NCI-H2227 (cell line): ENCODE data around the gene TTC9B.

Source experiments
- DNase-seq: peaks from one replicate; lab custom pipeline; 2025; ENCODE audit not compliant: unreplicated experiment; lab: John Stamatoyannopoulos, UW

The TTC9B gene

GRCh38 chr19:40216013-40216776, 2.0 kb downstream of the TTC9B start:
- no peak for DNase-seq

DNA sequence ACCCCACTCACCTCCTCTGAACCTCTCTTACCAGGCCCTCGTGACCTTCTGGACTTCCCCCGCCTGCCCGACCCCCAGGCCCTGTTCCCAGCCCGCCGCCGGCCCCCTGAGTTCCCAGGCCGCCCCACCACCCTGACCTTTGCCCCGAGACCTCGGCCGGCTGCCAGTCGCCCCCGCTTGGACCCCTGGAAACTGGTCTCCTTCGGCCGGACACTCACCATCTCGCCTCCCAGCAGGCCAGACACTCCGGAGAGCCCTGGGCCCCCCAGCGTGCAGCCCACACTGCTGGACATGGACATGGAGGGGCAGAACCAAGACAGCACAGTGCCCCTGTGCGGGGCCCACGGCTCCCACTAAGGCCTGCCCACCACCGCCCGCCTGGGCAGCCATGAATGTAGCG, 3.2 kb downstream of the TTC9B start:
- no peak for DNase-seq

GRCh38 chr19:40213882-40214570, 4.2 kb downstream of the TTC9B start:
- DNase-seq = no peak

- no peak for DNase-seq
Observed at GRCh38 chr19:40213251-40213829, 4.8 kb downstream of the TTC9B start.

- DNase-seq = no peak
Observed at GRCh38 chr19:40210889-40211288, 7.3 kb downstream of the TTC9B start.

GRCh38 chr19:40208602-40209001, 9.6 kb downstream of the TTC9B start:
- no peak for DNase-seq

DNA sequence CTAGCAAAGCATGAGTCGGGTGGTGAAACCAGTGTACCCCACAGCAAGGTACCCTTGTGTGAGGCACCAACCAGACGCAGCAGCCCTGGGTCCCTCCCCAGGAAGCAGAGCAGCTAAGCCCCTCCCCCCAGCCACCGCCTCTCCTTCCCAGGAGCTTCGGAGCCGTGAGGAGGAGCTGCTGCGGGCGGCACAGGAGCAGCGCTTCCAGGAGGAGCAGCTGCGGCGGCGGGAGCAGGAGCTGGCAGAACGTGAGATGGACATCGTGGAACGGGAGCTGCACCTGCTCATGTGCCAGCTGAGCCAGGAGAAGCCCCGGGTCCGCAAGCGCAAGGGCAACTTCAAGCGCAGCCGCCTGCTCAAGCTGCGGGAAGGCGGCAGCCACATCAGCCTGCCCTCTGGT, 12.4 kb downstream of the TTC9B start:
- DNase-seq = no peak

GRCh38 chr19:40204381-40204780, 13.8 kb downstream of the TTC9B start:
- no peak for DNase-seq

DNA sequence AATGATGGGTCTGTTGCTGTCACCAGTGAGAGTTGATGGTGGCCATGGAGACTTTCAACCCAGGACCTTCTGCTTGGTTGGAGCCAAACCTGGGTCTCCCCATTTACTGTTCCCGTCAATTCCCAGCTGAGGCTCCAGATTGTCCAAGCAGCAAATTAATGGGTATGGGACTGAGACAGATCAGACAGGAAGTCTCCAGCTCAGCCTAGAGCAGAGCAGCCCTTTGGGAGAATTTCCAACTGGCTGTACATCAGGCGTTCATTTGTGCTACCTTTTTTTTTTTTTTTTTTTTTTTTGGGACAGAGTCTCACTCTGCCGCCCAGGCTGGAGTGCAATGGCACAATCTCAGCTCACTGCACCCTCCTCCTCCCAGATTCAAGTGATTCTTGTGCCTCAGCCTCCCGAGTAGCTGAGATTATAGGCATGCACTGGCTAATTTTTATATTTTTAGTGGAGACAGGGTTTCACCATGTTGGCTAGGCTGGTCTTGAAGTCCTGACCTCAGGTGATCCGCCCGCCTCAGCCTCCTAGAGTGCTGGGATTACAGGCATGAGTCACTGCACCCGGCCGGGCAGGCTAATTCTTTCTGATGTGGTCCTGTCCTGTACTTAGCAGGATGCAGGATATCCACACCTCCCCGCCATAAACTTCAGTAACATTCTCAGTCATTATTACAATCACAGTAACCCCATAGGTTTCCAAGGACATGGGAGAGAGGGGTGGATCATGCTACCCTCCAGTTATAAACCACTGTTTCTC, 17.7 kb downstream of the TTC9B start:
- DNase-seq = no peak

DNA sequence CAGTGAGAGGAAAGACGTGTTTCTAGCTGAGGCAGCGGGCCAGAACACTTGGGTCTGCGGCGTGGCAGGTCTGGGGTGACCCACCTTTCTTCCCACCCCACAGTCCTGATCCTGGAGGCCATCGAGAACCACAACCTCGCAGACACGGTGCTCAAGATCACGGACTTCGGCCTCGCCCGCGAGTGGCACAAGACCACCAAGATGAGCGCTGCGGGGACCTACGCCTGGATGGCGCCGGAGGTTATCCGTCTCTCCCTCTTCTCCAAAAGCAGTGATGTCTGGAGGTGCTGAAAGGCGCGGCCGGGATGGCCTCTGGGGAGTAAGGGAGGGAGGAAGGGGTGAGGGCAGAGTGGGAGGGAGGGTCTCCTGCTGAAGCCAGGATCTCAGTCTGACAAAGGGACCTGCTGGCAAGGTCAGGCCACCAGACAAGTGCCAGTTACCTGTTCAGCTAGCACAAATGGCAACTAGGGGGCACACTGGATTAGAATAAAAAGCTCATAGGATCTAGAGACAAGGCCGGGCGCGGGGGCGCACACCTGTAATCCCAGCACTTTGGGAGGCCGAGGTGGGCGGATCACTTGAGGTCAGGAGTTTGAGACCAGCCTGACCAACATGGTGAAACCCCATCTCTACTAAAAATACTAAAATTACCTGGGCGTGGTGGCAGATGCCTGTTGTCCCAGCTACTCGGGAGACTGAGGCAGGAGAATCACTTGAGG, 19.8 kb downstream of the TTC9B start:
- no peak for DNase-seq

DNA sequence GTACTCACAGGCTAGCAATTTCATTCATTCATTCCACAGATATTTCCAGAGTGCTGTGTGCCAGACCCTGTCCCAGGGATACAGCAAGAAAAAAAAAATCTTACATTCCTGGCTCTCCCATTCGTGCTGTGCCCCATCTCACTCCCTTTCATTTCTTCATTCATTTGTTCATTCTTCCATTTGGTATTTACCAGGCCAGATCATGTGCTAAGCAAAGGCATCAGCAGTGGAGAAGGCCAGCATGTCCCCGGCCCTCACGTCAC, 24.7 kb downstream of the TTC9B start:
- no peak for DNase-seq

DNA sequence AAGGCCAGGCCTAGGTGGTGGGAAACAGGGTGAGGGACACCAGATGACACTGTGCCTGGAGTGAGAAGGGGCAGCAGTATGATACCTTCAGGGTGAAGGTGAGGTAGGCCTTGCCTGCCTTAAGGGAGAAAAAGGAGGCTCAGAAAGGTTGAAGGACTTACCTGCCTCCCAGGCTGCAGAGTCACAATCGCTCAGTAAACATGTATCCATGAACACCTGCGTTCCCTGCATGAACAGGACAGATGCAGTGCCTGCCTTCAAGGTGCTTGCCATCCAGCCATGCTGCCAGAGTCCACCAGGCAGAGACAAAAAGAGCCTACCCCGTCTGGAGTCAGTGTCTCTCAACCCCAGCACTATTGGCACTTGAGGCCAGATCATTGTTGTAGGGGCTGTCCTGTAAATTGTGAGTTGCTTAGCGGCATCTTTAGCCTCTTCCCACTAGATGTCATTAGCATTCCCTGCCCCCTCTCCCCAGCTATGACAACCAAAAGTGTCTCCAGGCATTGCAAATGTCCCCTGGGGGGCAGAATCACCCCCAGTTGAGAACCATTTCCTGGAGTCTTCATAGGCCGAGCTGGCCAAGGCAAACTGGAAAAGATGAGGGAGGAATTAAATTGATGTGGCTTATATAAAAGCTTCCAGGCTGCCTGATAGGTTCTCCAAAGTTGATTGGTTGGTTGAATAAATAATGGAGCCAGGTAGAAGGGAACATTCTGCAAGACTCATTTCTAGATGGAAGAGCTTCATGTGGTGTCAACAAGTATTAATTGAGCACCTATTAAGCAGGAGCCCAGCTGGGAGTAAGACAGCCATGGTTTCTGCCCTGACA, 25.2 kb downstream of the TTC9B start:
- peak; percentile 49 for DNase-seq

- DNase-seq = peak; percentile 83
Observed at GRCh38 chr19:40191836-40192646, 26.1 kb downstream of the TTC9B start.

DNA sequence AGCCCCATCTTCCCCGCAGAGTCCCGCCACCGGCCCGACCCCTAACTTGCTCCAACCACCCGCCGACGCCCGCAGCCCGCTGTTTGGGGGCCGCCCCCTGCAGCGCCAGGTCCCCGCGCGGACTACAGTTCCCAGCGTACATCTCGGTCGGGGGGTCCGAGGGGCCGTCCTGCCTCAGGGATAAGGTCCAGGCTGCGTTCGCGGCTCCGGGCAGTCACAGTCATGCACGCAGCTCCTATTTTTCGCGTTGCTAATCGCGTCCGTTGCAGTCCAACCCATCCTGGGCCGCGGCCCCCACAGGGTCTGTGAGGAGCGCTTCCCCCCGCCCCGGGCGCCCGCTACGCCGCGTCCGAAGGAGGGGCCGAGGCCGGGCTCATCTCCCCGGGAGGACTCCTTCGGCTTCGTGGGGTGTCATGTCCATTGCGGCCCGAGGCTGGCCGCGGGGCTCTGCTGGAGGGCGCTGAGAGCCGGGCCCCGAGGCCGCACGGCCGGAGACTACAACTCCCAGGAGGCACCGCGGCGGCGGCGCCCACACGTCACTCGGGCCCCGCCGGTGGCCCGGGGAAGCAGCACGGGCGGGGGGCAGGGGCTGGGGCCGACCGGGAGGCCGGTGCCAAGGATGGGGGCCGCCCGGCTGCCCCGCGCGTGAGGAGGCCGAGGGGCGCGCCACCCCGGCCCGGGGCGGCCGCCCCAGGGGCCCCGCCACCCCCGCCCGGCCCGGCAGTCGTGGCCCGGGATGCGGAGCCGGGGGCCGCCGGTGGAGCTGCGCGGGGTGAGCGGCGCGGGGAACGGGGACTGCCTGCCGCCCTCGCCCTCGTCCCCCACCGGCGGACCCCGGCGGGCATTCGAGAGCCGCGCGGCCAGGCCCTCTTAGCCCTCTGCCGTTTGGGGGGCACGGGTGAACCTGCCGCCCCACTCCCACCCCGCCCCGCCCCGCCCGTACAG, 27.0 kb downstream of the TTC9B start, which contains the start of gene MAP3K10:
MAP3K10 (plus strand) TSS at position 536 of the 945 bp plus-strand sequence. CDS start 606 bp downstream, outside the sequence.
- peak; percentile 94 for DNase-seq

DNA sequence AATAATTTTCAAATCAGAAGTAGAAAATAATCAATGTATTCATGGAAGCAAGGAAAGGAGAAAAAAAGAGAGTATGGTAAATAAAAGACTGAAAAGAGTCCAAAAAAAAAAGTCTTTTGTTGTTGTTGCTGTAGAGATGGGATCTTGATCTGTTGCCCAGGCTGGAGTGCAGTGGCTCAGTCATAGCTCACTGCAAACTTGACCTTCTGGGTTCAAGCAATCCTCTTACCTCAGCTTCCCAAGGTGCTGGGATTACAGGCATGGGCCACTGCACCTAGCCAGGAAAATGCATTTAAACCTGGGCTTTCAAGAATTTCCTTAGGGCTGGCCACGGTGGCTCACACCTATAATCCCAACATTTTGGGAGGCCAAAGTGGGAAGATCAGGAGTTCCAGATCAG, 33.9 kb downstream of the TTC9B start:
- DNase-seq = no peak

DNA sequence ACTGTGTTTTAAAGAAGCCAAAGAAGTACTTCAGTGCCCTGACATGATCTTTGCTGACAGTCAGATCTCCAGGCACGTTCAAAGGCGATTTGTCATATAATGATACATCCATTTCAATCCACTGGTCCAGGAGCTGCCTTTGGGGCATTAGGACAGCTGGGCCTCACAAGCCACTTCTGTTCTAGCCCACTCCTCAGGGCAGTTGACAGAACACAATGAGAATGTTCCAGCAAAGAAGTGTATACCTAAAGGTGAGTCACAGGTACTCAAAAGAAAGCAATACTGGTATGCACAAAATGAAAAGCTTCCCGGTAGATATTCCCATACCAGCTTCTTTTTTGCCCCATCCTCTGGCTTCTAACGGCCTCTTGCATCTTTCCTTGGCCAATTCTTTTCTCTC, 39.4 kb downstream of the TTC9B start:
- no peak for DNase-seq

- no peak for DNase-seq
Observed at GRCh38 chr19:40177286-40178070, 40.7 kb downstream of the TTC9B start.
